MM.1S (cell line): ENCODE results near the gene INPP5J.

Experiments
- CTCF ChIP-seq: fragments of 300-600 bp; sonication (generic); IDR thresholded peaks from 2 replicates; pipeline ENCODE4 v1.5.1; 2016; ENCODE audit warnings: antibody characterized with exemption, low read length, mixed read lengths
- EZH2 ChIP-seq: fragments of 300-600 bp; sonication (generic); optimal IDR thresholded peaks from 2 replicates; pipeline ENCODE3; 2017; ENCODE audit warnings: low read depth, mild to moderate bottlenecking, antibody characterized with exemption, low read length, mixed read lengths

GRCh38 chr22:31094021-31094551 is 28.7 kb upstream of the INPP5J start:
- no peak for TF ChIP-seq CTCF
- no peak for TF ChIP-seq EZH2
